ENCODE measurements around the gene UBE2C.

DNA sequence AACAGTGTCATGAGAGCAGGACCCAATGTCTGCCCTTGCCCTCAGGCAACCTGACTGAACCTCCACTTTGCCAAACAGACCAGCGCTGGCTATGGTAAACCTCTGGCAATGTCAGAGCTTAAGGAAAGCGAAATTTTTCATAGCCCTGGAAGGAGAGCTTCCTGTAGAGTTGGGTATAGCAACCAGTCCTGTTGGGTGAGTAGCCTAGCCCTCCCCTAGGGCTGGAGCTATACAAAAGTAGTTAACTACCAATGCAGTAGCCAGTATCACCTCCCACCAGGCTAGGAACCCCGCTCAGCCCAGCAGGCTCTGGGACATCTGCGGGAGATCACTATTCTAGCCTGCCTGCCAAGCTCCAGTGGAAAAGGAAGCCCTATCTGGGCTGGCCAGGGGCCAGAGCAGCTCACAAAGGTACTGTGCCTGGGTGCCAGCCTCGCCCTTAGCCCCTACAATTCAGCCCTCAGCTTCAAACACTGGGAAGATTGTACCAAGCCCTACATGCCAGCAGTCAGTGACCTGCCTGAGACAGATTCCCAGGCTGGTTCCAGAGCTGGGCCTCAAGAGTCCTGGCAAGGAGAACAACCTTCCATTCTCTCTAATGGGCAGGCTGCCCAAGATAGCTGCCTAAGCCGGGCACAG lies 28.7 kb upstream of the UBE2C start:
- TF ChIP-seq, protein P1, sequence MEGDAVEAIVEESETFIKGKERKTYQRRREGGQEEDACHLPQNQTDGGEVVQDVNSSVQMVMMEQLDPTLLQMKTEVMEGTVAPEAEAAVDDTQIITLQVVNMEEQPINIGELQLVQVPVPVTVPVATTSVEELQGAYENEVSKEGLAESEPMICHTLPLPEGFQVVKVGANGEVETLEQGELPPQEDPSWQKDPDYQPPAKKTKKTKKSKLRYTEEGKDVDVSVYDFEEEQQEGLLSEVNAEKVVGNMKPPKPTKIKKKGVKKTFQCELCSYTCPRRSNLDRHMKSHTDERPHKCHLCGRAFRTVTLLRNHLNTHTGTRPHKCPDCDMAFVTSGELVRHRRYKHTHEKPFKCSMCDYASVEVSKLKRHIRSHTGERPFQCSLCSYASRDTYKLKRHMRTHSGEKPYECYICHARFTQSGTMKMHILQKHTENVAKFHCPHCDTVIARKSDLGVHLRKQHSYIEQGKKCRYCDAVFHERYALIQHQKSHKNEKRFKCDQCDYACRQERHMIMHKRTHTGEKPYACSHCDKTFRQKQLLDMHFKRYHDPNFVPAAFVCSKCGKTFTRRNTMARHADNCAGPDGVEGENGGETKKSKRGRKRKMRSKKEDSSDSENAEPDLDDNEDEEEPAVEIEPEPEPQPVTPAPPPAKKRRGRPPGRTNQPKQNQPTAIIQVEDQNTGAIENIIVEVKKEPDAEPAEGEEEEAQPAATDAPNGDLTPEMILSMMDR (IDR thresholded peaks at IDR 0.05; ENCODE audit: low read length): no peak
- TF ChIP-seq EZH2phosphoT487 (IDR thresholded peaks at IDR 0.05; ENCODE audit: low read length) (no peak), EZH2 (optimal IDR thresholded peaks at IDR 0.05; ENCODE audit: low read depth, low read length) (no peak)

Data from MM.1S (cell line).